HUDEP-2 (cell line): ENCODE results near the gene DDIT3.

ENCODE experiments used
- DNase-seq, 76 experiments: peaks; one replicate each; lab custom pipeline; 2025; ENCODE audit not compliant: unreplicated experiment in 76 of 76; lab: John Stamatoyannopoulos, UW

DDIT3 gene

DNA sequence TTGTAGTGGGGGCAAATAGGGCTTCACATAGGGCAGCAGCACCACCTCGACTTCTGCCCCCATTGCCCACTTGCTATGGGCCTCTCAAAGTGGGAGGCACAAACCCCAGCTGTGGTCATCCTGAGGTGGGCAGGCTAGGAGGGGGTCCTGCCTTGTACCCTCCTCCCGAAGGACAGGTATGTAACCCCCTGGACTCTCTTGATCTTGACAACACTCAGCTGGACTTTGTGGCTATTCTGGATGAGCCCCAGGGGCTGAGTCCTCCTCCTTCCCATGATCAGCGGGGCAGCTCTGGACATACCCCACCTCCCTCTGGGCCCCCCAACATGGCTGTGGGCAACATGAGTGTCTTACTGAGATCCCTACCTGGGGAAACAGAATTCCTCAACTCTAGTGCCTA, 48.7 kb downstream of the DDIT3 start:
- no peak for DNase-seq

DNA sequence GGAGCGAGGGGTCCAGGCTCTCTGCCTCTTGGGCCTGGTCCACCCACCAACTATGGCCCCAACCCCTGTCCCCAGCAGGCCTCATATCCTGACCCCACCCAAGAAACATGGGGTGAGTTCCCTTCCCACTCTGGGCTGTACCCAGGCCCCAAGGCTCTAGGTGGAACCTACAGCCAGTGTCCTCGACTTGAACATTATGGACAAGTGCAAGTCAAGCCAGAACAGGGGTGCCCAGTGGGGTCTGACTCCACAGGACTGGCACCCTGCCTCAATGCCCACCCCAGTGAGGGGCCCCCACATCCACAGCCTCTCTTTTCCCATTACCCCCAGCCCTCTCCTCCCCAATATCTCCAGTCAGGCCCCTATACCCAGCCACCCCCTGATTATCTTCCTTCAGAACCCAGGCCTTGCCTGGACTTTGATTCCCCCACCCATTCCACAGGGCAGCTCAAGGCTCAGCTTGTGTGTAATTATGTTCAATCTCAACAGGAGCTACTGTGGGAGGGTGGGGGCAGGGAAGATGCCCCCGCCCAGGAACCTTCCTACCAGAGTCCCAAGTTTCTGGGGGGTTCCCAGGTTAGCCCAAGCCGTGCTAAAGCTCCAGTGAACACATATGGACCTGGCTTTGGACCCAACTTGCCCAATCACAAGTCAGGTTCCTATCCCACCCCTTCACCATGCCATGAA, 49.2 kb downstream of the DDIT3 start:
- no peak for DNase-seq

DNA sequence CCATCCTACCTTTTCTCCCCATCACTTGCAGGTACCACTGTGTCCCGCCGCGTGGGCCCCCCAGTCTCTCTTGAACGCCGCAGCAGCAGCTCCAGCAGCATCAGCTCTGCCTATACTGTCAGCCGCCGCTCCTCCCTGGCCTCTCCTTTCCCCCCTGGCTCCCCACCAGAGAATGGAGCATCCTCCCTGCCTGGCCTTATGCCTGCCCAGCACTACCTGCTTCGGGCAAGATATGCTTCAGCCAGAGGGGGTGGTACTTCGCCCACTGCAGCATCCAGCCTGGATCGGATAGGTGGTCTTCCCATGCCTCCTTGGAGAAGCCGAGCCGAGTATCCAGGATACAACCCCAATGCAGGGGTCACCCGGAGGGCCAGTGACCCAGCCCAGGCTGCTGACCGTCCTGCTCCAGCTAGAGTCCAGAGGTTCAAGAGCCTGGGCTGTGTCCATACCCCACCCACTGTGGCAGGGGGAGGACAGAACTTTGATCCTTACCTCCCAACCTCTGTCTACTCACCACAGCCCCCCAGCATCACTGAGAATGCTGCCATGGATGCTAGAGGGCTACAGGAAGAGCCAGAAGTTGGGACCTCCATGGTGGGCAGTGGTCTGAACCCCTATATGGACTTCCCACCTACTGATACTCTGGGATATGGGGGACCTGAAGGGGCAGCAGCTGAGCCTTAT, 49.9 kb downstream of the DDIT3 start:
- DNase-seq: no peak

DNA sequence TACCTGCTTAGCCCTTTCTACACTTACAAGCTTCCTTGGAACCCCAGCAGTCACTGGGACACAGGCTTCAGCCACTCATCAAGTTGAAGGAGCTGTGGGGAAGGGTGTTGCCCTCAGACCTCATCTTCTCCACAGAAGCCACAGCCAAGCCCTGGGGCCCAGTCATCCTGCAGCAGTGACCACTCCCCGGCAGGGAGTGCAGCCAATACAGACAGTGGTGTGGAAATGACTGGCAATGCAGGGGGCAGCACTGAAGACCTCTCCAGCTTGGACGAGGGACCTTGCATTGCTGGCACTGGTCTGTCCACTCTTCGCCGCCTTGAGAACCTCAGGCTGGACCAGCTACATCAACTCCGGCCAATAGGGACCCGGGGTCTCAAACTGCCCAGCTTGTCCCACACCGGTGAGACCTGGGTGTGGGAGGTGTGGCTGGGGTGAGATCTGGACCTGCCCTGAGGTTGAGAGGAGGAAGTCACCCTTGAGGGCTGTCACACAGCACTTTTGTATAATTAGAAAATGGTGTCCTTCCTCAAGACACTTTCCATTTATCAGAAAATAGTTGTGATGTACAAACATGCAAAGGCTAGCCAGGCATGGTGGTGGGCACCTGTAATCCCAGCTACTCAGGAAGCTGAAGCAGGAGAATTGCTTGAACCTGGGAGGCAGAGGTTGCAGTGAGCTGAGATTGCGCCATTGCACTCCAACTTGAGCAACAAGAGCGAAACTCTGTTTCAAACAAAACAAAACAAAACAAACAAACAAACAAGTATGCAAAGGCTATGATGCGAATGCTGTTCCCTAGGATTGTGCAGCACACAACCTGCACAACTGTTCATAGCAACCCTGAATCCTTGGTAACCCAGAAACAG, 50.8 kb downstream of the DDIT3 start:
- peak in 8 of 76 experiments; percentile 9 to 27 (median 14) for DNase-seq

DNA sequence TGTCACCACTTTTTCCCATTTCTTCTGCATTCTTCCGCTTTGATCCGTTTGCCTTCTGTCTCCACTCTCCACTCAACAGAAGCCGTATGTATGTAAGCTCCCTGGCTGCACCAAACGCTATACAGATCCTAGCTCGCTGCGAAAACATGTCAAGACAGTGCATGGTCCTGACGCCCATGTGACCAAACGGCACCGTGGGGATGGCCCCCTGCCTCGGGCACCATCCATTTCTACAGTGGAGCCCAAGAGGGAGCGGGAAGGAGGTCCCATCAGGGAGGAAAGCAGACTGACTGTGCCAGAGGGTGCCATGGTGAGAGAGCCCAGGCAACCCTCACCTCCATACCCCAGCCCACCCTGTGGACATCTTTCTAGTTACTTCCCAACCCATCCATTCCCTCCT, 52.4 kb downstream of the DDIT3 start:
- DNase-seq: no peak

DNA sequence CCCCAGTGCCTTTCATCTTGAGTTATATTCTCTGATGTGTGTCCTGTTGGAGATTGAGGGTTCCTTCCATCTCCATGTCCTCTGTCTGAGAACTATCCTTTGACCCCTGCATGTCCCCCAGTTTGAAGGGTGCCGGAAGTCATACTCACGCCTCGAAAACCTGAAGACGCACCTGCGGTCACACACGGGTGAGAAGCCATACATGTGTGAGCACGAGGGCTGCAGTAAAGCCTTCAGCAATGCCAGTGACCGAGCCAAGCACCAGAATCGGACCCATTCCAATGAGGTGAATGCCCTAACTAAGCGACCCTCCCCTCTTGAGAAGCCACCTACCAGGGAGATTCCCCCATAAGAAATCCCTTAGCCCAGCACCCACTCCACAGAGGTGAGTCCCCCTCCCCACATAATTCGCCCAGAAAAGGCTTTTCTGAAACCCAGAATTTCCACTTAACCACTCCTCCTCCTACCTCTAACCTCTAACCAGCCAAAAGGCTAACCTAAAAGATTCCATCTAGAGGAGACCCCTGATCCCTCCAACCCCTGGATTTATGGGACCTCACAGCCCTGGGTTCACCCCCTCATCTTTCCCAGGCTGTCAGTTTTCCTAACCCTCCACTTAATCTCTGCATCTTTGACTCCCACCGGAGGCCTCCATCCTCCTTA, 53.0 kb downstream of the DDIT3 start:
- DNase-seq: no peak
